HepG2 (cell line): ENCODE measurements around the gene XPNPEP2. TPM values are rescaled to one million over a fixed set of nuclear protein-coding genes. Genes with fewer than 3 reads are reported as not detected.

Experiments used
- ATAC-seq: fragments of 200-7000 bp; cut with Tn5 transposase; 3 replicates; pipeline ENCODE4 v1.9.1; 2020; ENCODE audit warnings: mild to moderate bottlenecking, moderate library complexity
- BruUV-seq: library from RNA; stranded (reverse); fragments of 400-500 nt; replicated peaks from 2 replicates; lab custom pipeline; 2021; lab: Mats Ljungman, UMichigan
- CTCF ChIA-PET: fragments of 300-600 bp; formaldehyde crosslinking; extraction: SDS; loops from one replicate; lab custom pipeline; 2021; ENCODE audit warnings: low total read pairs, inconsistent platforms, low intra/inter-chr PET ratio; lab: Yijun Ruan, JAX
- POLR2A ChIA-PET: fragments of 350-600 bp; sonication (Branson Sonifier 250); formaldehyde crosslinking; loops from one replicate; lab custom pipeline; 2020; ENCODE audit warnings: antibody characterized with exemption, inconsistent platforms; lab: Yijun Ruan, JAX
- DNase-seq: peaks from one replicate; pipeline ENCODE4 v3.0.0-alpha.2; 2015; ENCODE audit warnings: low spot score
- FAIRE-seq: peaks from 3 replicates; lab custom pipeline; 2011; peaks lifted over from hg19 to GRCh38; lab: Jason Lieb, UNC
- H2AFZ ChIP-seq: one replicate; pipeline ENCODE4 v1.6.1; 2011; ENCODE audit warnings: low read length, inconsistent platforms
- H3K27ac ChIP-seq: fragments of 300-600 bp; 3 replicates; pipeline ENCODE4 v1.8.0; 2011; ENCODE audit warnings: mixed run types, mild to moderate bottlenecking, mixed read lengths, low read length, inconsistent platforms; ENCODE audit not compliant: insufficient read depth; ENCODE audit errors: extremely low read length
- H3K27me3 ChIP-seq, 2 experiments: fragments of 200-600 bp in 1 of 2; 2 replicates in 1 of 2; 3 replicates in 1 of 2; pipeline versions ENCODE4 v1.6.0 to v1.8.0; 2011; ENCODE audit warnings: low read length in 2 of 2, mild to moderate bottlenecking in 2 of 2, moderate library complexity in 2 of 2, inconsistent platforms in 1 of 2; ENCODE audit not compliant: insufficient read depth in 2 of 2, control insufficient read depth in 1 of 2
- H3K36me3 ChIP-seq, 2 experiments: fragments of 200-600 bp in 1 of 2; replicated peaks in 1 of 2; 2 replicates in 1 of 2; 3 replicates in 1 of 2; pipeline versions ENCODE4 v1.5.1 to v1.8.0; 2011; ENCODE audit warnings: low read length in 2 of 2, inconsistent platforms in 1 of 2; ENCODE audit not compliant: insufficient read depth in 2 of 2, control insufficient read depth in 1 of 2
- H3K4me1 ChIP-seq: 2 replicates; pipeline ENCODE4 v1.5.1; 2012; ENCODE audit warnings: low read length, inconsistent platforms; ENCODE audit not compliant: insufficient read depth
- H3K4me2 ChIP-seq: 2 replicates; pipeline ENCODE4 v1.6.0; 2011; ENCODE audit warnings: low read depth, low read length, inconsistent platforms
- H3K4me3 ChIP-seq, 3 experiments: fragments of 200-600 bp in 1 of 3; sonication (generic), shearing (Covaris generic) in 1 of 3; replicated peaks in 1 of 3; 2 replicates each; pipeline ENCODE4 v1.5.1; 2011 to 2016; ENCODE audit warnings: low read length in 3 of 3, inconsistent platforms in 2 of 3, low read depth in 2 of 3, mild to moderate bottlenecking in 2 of 3, control low read depth in 1 of 3, mixed read lengths in 1 of 3; ENCODE audit not compliant: insufficient read depth in 1 of 3
- H3K79me2 ChIP-seq: one replicate; pipeline ENCODE4 v1.6.1; 2011; ENCODE audit warnings: low read length, inconsistent platforms; ENCODE audit not compliant: insufficient read depth
- H3K9ac ChIP-seq: 2 replicates; pipeline ENCODE4 v1.6.0; 2011; ENCODE audit warnings: mild to moderate bottlenecking, low read depth, low read length, inconsistent platforms; ENCODE audit not compliant: insufficient read depth
- H3K9me3 ChIP-seq: 2 replicates; pipeline ENCODE4 v1.5.1; 2012; ENCODE audit warnings: mild to moderate bottlenecking, low read length
- H4K20me1 ChIP-seq: 2 replicates; pipeline ENCODE4 v1.6.0; 2011; ENCODE audit warnings: inconsistent platforms, mild to moderate bottlenecking, low read length, moderate library complexity; ENCODE audit not compliant: insufficient read depth
- ATF1 ChIP-seq: IDR thresholded peaks from 2 replicates; pipeline ENCODE4 v1.6.1; 2016; ENCODE audit warnings: mild to moderate bottlenecking, control low read depth
- GLI4 ChIP-seq: sonication (generic); formaldehyde crosslinking; IDR thresholded peaks from 2 replicates; pipeline ENCODE4 v1.5.1; 2020; ENCODE audit warnings: missing genetic modification reagents, mild to moderate bottlenecking, moderate library complexity, borderline replicate concordance
- MAFK ChIP-seq, 2 experiments: IDR thresholded peaks in 1 of 2; conservative IDR thresholded peaks in 1 of 2; 2 replicates each; pipeline ENCODE4 v1.6.1; 2011; ENCODE audit warnings: improper control_type of control experiment in 2 of 2, low read length in 2 of 2
- NCOA2 ChIP-seq: sonication (generic); formaldehyde crosslinking; IDR thresholded peaks from 2 replicates; pipeline ENCODE4 v1.8.0; 2022; ENCODE audit warnings: inconsistent platforms
- PCBP1 ChIP-seq: fragments of 200-400 bp; formaldehyde crosslinking; IDR thresholded peaks from 2 replicates; pipeline ENCODE4 v1.6.1; 2017; ENCODE audit warnings: mild to moderate bottlenecking, low read depth, low read length, borderline replicate concordance
- TBX3 ChIP-seq: fragments of 450-650 bp; IDR thresholded peaks from 2 replicates; pipeline ENCODE4 v1.6.1; 2017; ENCODE audit warnings: antibody characterized with exemption, mild to moderate bottlenecking, inconsistent platforms, borderline replicate concordance
- ZNF207 ChIP-seq: fragments of 450-650 bp; IDR thresholded peaks from 2 replicates; pipeline ENCODE4 v1.6.1; 2016; ENCODE audit warnings: antibody characterized with exemption, borderline replicate concordance
- ZNF543 ChIP-seq: sonication (generic); formaldehyde crosslinking; IDR thresholded peaks from 2 replicates; pipeline ENCODE4 v1.4.0; 2020; ENCODE audit warnings: mild to moderate bottlenecking, missing genetic modification reagents
- ZNF678 ChIP-seq: sonication (generic); formaldehyde crosslinking; IDR thresholded peaks from 2 replicates; pipeline ENCODE4 v1.4.0; 2020; ENCODE audit warnings: mild to moderate bottlenecking, missing genetic modification reagents
- ZNF747 ChIP-seq: sonication (generic); formaldehyde crosslinking; IDR thresholded peaks from 2 replicates; pipeline ENCODE4 v1.8.1; 2023; ENCODE audit warnings: missing genetic modification reagents, mild to moderate bottlenecking, borderline replicate concordance
- ZNF75D ChIP-seq: sonication (generic); formaldehyde crosslinking; IDR thresholded peaks from 2 replicates; pipeline ENCODE4 v1.8.1; 2023; ENCODE audit warnings: missing genetic modification reagents, mild to moderate bottlenecking, borderline replicate concordance
- WGBS: methylation state at CpG from one replicate; pipeline ENCODE4 v1.1.6; 2017; ENCODE audit warnings: low lambda C conversion rate; 5-methylcytosine and 5-hydroxymethylcytosine counted together
- in situ Hi-C: cut with HindIII; loops from 2 replicates; pipeline ENCODE4 v1.10.0; 2017; ENCODE audit warnings: low pct_unique_long_range_greater_than_20kb; ENCODE audit not compliant: extremely low pct_ligation_motif_present
- intact Hi-C: fragments of 100-400 bp; cut with micrococcal nuclease; formaldehyde crosslinking; loops from one replicate; pipeline ENCODE4 v1.10.0; 2022; ENCODE audit not compliant: unreplicated experiment
- polyA plus RNA-seq, 8 experiments: library from polyadenylated mRNA; depleted of rRNA in 3 of 8; stranded (reverse) in 7 of 8; unstranded in 1 of 8; fragments of >200 nt; fragmentation: Illumina TruSeq in 4 of 8; extraction: Trizol in 4 of 8; gene quantifications; 2 replicates each; pipeline versions ENCODE4 v1.2.1 to v1.2.3, GENCODE V29; 2011 to 2016; ENCODE audit warnings: low read depth in 4 of 8, missing spikeins in 1 of 8, mixed read lengths in 1 of 8; ENCODE audit not compliant: insufficient read depth in 1 of 8
- total RNA-seq, 5 experiments: library from RNA; depleted of rRNA; stranded (reverse); fragments of >200 nt; fragmentation: Illumina TruSeq; extraction: Trizol; gene quantifications; 2 replicates each; pipeline ENCODE4 v1.2.3, GENCODE V29; 2016; ENCODE audit warnings: low read depth in 1 of 5
- TF ChIP-seq, protein P1 (sequence below): sonication (generic); formaldehyde crosslinking; IDR thresholded peaks from 2 replicates; pipeline ENCODE4 v1.8.0; 2022; ENCODE audit warnings: mild to moderate bottlenecking, missing genetic modification reagents
- TF ChIP-seq, protein P2 (sequence below): sonication (generic); formaldehyde crosslinking; IDR thresholded peaks from 2 replicates; pipeline ENCODE4 v1.9.0; 2021; ENCODE audit warnings: missing genetic modification reagents, mild to moderate bottlenecking, borderline replicate concordance
- TF ChIP-seq, protein P3 (sequence below): sonication (generic); formaldehyde crosslinking; IDR thresholded peaks from 2 replicates; pipeline ENCODE4 v1.4.0; 2020; ENCODE audit warnings: mild to moderate bottlenecking, missing genetic modification reagents
- TF ChIP-seq, protein P4 (sequence below): sonication (generic); formaldehyde crosslinking; IDR thresholded peaks from 2 replicates; pipeline ENCODE4 v1.4.0; 2020; ENCODE audit warnings: mild to moderate bottlenecking, missing genetic modification reagents

XPNPEP2 gene
- total and polyA plus RNA-seq, 2 of the 13 experiments (the other 11 are each of a cell fraction or from before 2014, with no cell fraction given) = 1.1 to 1.8 TPM

DNA sequence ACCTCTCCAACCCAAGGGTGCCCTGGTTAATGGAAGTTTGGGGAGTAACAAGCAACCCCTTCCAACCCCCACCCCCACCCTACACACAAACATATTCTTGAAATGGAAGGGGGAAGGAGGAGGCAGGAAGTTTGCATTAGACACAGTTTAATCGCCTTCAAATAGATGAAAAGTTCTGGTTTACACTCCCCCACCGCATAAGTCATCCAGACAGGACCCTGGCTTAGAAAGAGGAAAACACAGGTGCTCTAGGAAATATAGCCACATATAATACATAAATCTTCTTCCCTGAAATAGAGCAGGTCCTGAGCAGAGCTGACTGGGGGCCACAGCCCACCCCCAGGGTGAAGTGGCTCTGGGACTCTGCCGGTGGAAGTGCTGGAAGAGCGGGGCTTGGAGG, 66.0 kb downstream of the XPNPEP2 start (continued):
- TF ChIP-seq, protein P1, sequence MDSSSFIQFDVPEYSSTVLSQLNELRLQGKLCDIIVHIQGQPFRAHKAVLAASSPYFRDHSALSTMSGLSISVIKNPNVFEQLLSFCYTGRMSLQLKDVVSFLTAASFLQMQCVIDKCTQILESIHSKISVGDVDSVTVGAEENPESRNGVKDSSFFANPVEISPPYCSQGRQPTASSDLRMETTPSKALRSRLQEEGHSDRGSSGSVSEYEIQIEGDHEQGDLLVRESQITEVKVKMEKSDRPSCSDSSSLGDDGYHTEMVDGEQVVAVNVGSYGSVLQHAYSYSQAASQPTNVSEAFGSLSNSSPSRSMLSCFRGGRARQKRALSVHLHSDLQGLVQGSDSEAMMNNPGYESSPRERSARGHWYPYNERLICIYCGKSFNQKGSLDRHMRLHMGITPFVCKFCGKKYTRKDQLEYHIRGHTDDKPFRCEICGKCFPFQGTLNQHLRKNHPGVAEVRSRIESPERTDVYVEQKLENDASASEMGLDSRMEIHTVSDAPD = no peak
- no peak for TF ChIP-seq ATF1 (CRISPR knock-in tag)
- TF ChIP-seq NCOA2 (CRISPR knock-in tag) = no peak
- no peak for TF ChIP-seq ZNF207
- TF ChIP-seq, protein P2, sequence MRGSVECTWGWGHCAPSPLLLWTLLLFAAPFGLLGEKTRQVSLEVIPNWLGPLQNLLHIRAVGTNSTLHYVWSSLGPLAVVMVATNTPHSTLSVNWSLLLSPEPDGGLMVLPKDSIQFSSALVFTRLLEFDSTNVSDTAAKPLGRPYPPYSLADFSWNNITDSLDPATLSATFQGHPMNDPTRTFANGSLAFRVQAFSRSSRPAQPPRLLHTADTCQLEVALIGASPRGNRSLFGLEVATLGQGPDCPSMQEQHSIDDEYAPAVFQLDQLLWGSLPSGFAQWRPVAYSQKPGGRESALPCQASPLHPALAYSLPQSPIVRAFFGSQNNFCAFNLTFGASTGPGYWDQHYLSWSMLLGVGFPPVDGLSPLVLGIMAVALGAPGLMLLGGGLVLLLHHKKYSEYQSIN (CRISPR knock-in tag) = no peak

DNA sequence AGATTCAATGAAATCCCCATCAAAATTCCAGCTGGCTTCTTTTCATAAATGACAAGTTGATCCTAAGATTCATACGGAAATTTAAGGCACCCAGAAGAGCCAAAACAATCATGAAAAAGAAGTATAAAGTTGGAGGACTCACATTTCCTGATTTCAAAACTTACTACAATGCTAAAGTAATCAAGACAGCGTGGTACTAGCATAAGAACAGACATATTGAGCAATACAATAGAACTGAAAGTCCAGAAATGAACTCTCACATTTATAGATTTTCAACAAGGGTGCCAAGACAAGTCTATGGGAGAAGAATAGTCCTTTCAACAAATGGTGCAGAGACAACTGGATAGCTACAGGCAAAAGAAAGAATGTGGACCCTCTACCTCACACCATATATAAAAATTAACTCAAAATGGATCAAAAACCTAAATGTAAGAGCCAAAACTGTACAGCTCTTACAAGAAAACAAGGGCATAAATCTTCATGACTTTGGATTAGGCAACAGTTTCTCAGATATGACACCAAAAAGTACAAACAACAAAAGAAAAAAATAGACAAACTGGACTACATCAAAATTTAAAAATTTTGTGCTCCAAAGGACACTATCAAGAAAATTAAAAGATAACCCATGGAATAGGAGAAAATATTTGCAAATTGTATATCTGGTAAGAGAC, 69.5 kb downstream of the XPNPEP2 start:
- Histone ChIP-seq H3K79me2 (no peaks in the 10 kb centered on the region), H3K36me3 (peaks cover 6 to 37% of the 10 kb centered on the region in 2 experiments; a peak in 4 of 5 replicates), H3K27ac (no peak overlapping the region), H3K4me2 (no peak overlapping the region), H4K20me1 (no peaks in the 10 kb centered on the region), H3K9ac (no peak overlapping the region), H3K9me3 (no peaks in the 10 kb centered on the region), H3K4me1 (no peaks in the 10 kb centered on the region), H3K27me3 (no peaks in the 10 kb centered on the region), H3K4me3 (no peak overlapping the region), H2AFZ (no peak overlapping the region)
- DNase-seq (no peak), FAIRE-seq (no peak), ATAC-seq (no peak)
- ChIA-PET POLR2A (no interaction called here), CTCF (no interaction called here)
- no TSS peak for BruUV-seq
- intact Hi-C loops (no loop called here), in situ Hi-C loops (no loop called here)
- WGBS = 95% methylated on average over 2 of the region's 2 CpGs
- TF ChIP-seq ZNF75D (CRISPR knock-in tag) (no peak), ZNF543 (CRISPR knock-in tag) (no peak), GLI4 (CRISPR knock-in tag) (no peak), MAFK (conservative IDR thresholded peaks at IDR 0.05 in 1 of 2, IDR thresholded peaks at IDR 0.05 in 1 of 2; ENCODE audit: low read length in 2 of 2) (no peak), TBX3 (no peak), ZNF747 (CRISPR knock-in tag) (no peak), PCBP1 (no peak), ZNF678 (CRISPR knock-in tag) (no peak)
- TF ChIP-seq, protein P3, sequence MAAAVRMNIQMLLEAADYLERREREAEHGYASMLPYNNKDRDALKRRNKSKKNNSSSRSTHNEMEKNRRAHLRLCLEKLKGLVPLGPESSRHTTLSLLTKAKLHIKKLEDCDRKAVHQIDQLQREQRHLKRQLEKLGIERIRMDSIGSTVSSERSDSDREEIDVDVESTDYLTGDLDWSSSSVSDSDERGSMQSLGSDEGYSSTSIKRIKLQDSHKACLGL (CRISPR knock-in tag) = no peak
- TF ChIP-seq, protein P4, sequence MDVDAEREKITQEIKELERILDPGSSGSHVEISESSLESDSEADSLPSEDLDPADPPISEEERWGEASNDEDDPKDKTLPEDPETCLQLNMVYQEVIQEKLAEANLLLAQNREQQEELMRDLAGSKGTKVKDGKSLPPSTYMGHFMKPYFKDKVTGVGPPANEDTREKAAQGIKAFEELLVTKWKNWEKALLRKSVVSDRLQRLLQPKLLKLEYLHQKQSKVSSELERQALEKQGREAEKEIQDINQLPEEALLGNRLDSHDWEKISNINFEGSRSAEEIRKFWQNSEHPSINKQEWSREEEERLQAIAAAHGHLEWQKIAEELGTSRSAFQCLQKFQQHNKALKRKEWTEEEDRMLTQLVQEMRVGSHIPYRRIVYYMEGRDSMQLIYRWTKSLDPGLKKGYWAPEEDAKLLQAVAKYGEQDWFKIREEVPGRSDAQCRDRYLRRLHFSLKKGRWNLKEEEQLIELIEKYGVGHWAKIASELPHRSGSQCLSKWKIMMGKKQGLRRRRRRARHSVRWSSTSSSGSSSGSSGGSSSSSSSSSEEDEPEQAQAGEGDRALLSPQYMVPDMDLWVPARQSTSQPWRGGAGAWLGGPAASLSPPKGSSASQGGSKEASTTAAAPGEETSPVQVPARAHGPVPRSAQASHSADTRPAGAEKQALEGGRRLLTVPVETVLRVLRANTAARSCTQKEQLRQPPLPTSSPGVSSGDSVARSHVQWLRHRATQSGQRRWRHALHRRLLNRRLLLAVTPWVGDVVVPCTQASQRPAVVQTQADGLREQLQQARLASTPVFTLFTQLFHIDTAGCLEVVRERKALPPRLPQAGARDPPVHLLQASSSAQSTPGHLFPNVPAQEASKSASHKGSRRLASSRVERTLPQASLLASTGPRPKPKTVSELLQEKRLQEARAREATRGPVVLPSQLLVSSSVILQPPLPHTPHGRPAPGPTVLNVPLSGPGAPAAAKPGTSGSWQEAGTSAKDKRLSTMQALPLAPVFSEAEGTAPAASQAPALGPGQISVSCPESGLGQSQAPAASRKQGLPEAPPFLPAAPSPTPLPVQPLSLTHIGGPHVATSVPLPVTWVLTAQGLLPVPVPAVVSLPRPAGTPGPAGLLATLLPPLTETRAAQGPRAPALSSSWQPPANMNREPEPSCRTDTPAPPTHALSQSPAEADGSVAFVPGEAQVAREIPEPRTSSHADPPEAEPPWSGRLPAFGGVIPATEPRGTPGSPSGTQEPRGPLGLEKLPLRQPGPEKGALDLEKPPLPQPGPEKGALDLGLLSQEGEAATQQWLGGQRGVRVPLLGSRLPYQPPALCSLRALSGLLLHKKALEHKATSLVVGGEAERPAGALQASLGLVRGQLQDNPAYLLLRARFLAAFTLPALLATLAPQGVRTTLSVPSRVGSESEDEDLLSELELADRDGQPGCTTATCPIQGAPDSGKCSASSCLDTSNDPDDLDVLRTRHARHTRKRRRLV = no peak
